Ishikawa (cell line): Measurements from ENCODE around the gene FAM117B.

Experiments used
- CEBPB ChIP-seq: IDR thresholded peaks from 2 replicates; pipeline ENCODE4 v1.6.1; 2012
- CREB1 ChIP-seq: IDR thresholded peaks from 2 replicates; pipeline ENCODE4 v1.6.1; 2012; ENCODE audit warnings: low read depth
- EGR1 ChIP-seq: IDR thresholded peaks from 2 replicates; pipeline ENCODE4 v1.6.1; 2012
- EP300 ChIP-seq: IDR thresholded peaks from 2 replicates; pipeline ENCODE4 v1.6.1; 2012; ENCODE audit warnings: borderline replicate concordance
- FOXM1 ChIP-seq: IDR thresholded peaks from 2 replicates; pipeline ENCODE4 v1.6.1; 2012; ENCODE audit warnings: low read depth, borderline replicate concordance
- NFIC ChIP-seq: IDR thresholded peaks from 2 replicates; pipeline ENCODE4 v1.6.1; 2012
- RAD21 ChIP-seq: IDR thresholded peaks from 2 replicates; pipeline ENCODE4 v1.6.1; 2012; ENCODE audit warnings: low read depth
- TAF1 ChIP-seq: IDR thresholded peaks from 2 replicates; pipeline ENCODE4 v1.6.1; 2012; ENCODE audit warnings: low read depth, mild to moderate bottlenecking
- TCF12 ChIP-seq: IDR thresholded peaks from 2 replicates; pipeline ENCODE4 v1.6.1; 2012; ENCODE audit warnings: low read depth
- TEAD4 ChIP-seq: IDR thresholded peaks from 2 replicates; pipeline ENCODE4 v1.6.1; 2012
- YY1 ChIP-seq: IDR thresholded peaks from 2 replicates; pipeline ENCODE4 v1.6.1; 2012; ENCODE audit warnings: low read depth
- ZBTB7A ChIP-seq: IDR thresholded peaks from 2 replicates; pipeline ENCODE4 v1.6.1; 2012; ENCODE audit warnings: low read depth
- TF ChIP-seq, protein P1 (sequence below): IDR thresholded peaks from 2 replicates; pipeline ENCODE4 v1.6.1; 2012
- TF ChIP-seq, protein P2 (sequence below): IDR thresholded peaks from 2 replicates; pipeline ENCODE4 v1.6.1; 2012
- TF ChIP-seq, protein P3 (sequence below): IDR thresholded peaks from 2 replicates; pipeline ENCODE4 v1.6.1; 2012; ENCODE audit warnings: low read depth, mild to moderate bottlenecking

The FAM117B gene

DNA sequence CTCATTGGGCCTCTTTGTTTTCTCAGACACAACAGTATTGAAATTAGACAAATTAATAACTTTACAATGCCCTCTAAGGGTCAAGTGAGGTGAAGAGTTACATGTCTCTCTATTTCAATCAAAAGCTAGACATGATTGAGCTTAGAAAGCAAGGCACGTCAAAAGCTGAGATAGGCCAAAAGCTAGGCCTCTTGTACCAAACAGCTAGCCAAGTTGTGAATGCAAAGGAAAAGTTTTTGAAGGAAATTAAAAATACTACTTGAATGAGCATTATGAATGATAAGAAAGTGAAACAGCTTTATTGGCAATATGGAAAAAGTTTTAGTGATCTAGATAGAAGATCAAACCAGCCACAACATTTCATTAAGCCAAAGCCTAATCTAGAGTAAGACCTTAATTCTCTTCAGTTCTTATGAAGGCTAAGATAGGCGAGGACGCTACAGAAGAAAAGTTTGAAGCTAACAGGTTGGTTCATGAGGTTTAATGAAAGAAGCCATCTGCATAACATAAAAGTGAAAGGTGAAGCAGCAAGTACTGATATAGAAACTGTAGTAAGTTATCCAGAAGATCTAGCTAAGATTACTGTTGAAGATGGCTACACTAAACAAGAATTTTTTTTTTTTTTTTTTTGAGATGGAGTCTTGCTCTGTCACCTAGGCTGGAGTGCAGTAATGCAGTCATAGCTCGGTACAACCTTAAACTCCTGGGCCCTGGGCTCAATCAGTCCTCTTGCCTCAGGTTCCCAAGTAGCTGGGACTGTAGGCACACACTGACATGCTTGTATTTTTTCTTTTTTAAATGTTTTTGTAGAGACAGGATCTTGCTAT lies 65.5 kb downstream of the FAM117B start:
- TF ChIP-seq ZBTB7A (no peak), TCF12 (no peak), NFIC (no peak), YY1 (no peak), EGR1 (no peak), TEAD4 (no peak), FOXM1 (no peak), CEBPB (no peak), EP300 (no peak), TAF1 (no peak), RAD21 (no peak), CREB1 (no peak)
- TF ChIP-seq, protein P1, sequence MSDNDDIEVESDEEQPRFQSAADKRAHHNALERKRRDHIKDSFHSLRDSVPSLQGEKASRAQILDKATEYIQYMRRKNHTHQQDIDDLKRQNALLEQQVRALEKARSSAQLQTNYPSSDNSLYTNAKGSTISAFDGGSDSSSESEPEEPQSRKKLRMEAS = no peak
- TF ChIP-seq, protein P2, sequence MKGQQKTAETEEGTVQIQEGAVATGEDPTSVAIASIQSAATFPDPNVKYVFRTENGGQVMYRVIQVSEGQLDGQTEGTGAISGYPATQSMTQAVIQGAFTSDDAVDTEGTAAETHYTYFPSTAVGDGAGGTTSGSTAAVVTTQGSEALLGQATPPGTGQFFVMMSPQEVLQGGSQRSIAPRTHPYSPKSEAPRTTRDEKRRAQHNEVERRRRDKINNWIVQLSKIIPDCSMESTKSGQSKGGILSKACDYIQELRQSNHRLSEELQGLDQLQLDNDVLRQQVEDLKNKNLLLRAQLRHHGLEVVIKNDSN = no peak
- TF ChIP-seq, protein P3, sequence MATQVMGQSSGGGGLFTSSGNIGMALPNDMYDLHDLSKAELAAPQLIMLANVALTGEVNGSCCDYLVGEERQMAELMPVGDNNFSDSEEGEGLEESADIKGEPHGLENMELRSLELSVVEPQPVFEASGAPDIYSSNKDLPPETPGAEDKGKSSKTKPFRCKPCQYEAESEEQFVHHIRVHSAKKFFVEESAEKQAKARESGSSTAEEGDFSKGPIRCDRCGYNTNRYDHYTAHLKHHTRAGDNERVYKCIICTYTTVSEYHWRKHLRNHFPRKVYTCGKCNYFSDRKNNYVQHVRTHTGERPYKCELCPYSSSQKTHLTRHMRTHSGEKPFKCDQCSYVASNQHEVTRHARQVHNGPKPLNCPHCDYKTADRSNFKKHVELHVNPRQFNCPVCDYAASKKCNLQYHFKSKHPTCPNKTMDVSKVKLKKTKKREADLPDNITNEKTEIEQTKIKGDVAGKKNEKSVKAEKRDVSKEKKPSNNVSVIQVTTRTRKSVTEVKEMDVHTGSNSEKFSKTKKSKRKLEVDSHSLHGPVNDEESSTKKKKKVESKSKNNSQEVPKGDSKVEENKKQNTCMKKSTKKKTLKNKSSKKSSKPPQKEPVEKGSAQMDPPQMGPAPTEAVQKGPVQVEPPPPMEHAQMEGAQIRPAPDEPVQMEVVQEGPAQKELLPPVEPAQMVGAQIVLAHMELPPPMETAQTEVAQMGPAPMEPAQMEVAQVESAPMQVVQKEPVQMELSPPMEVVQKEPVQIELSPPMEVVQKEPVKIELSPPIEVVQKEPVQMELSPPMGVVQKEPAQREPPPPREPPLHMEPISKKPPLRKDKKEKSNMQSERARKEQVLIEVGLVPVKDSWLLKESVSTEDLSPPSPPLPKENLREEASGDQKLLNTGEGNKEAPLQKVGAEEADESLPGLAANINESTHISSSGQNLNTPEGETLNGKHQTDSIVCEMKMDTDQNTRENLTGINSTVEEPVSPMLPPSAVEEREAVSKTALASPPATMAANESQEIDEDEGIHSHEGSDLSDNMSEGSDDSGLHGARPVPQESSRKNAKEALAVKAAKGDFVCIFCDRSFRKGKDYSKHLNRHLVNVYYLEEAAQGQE = no peak

DNA sequence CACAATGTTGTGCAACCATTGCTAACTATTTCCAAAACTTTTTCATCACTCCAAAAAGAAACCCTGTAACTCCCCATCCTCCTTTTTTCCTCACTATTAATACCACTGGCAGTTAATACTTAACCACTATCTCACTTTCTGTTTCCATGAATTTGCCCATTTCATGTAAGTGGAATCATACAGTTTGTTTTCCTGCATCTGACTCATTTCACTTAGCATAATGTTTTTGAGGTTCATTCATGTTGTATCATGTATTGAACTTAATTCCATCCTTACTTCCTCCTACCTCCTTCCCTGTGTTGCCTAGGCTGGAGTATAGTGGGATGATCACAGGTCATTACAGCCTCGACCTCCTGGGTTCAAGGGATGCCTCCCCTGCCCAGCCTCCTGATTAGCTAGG lies 68.3 kb downstream of the FAM117B start:
- TF ChIP-seq TEAD4 = no peak
- TF ChIP-seq TCF12 = no peak
- TF ChIP-seq FOXM1 = no peak
- no peak for TF ChIP-seq EP300
- TF ChIP-seq, protein P1 = no peak

DNA sequence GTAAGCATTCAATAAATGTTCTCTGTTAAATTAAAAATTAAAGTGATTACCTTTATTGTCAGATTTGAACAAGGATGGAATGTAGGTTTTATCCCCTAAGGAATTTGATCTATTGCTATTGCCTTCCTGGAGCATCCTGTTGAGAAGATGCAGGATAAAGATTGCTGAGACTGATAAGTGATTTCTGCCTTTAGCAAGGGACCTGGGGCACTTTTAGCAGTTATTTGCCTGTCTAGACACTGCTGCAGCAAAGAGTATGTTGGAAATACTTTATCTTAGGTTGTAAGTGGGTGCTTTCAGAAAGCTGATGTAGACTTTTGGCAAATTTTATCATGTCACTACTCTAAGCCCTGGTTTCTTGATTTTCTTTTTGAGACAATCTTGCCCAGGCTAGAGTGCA lies 69.5 kb downstream of the FAM117B start:
- no peak for TF ChIP-seq TEAD4
- no peak for TF ChIP-seq RAD21
- TF ChIP-seq, protein P1 = no peak
- TF ChIP-seq TAF1 = no peak
- TF ChIP-seq TCF12 = no peak
- TF ChIP-seq YY1 = no peak
- TF ChIP-seq EP300 = no peak
- TF ChIP-seq EGR1 = no peak
- no peak for TF ChIP-seq ZBTB7A

DNA sequence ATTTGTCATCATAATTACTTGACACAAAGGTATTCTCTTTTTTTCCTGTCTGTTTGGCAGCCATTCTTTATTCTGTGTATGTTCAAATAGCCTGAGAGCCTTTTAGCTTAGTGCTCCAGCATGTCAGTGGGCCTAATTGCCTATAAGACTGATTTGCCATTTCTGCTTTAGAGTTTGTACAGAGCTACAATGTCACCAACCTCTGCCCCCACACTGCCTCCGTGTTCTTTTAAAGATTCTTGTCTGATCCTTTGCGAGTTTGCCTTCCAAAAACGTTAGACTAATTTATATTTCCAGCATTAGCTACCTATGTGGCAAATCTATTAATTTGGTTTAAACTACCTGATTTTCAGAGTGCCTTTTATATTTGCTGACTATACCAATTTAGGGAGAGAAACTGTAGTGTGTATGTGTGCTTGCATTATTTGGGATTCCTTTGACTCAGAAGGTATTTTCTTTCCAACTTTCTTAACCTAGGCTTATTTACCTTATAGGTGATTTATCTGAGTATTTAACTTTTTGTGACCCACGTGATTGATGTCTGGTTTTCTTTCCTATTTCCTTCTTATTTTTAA lies 70.8 kb downstream of the FAM117B start:
- TF ChIP-seq FOXM1 = no peak
- no peak for TF ChIP-seq RAD21
- TF ChIP-seq TCF12 = no peak
- no peak for TF ChIP-seq CREB1
- TF ChIP-seq EP300 = no peak
- TF ChIP-seq ZBTB7A = no peak
- TF ChIP-seq CEBPB = no peak
- no peak for TF ChIP-seq YY1
- TF ChIP-seq, protein P1 = no peak
- TF ChIP-seq TAF1 = no peak

DNA sequence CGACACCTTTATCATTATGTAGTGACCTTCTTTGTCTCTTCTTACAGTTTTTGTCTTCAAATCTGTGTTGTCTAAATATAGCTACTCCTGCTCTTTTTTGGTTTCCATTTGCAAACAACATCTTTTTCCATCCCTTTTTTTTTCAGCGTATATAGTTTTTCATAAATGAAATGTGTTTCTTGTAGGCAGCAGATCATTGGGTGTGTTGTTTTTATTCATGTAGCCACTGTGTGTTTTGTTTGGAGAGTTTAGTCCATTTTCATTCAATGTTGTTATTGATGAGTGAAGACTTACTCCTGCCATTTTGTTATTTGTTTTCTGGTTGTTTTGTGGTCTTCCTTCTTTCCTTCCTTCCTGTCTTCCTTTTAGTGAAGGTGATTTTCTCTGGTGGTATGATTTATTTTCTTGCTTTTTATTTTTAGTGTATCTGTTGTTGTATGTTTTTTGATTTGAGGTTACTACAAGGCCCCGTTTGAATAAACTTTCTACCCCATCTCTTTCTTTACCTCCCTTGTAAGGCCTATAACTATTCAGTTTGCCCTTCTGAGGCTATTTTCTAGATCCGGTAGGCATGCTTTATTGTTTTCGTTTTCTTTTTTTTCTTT lies 81.4 kb downstream of the FAM117B start:
- TF ChIP-seq, protein P3 = no peak
- no peak for TF ChIP-seq CEBPB
- TF ChIP-seq, protein P2 = no peak
